Bone marrow (tissue), 2 donors: ENCODE results near the gene EVC.

Experiments
- DNase-seq, 2 donors: peaks; one replicate each; lab custom pipeline; 2025; lab: John Stamatoyannopoulos, UW

Gene EVC

DNA sequence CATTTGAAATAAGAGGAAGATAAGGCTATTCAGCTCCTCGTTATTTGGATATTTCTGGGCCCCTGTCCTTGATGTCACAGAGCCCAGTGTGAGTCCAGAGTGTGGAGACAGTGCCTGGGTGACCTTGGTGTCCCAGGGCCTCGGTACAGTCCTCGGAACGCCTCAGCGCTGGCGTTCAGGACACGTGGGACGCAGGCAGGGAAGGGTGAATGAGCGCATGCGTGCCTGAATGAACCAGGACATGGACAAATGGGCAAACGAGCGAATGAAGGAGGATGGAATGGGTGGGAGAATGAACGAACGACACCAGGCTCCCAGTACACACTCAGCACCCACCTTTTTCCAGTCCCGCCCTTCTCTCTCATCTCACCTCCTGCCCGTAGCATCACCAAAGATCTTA, 44.2 kb downstream of the EVC start:
- DNase-seq = no peak

- DNase-seq = no peak
Observed at GRCh38 chr4:5755679-5756078, 44.7 kb downstream of the EVC start.

DNA sequence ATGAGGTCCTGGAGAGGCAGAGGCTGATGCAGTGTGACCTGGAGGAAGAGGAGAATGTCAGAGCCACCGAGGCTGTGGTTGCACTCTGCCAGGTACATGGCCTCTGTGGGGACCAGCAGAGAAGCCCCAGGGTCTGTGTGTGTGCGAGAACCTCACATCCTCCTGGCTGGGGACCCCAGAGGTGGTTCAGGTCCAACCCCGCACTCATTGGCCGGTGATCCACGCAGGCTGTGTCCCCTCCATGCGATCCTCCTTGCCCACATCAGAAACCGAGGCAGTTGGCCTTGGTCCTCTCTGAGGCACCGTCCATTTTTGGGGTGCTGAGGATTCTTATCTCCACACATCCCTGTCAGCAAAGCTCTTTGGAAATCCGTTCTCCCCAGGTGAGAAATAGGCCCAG, 45.3 kb downstream of the EVC start:
- no peak for DNase-seq

- no peak for DNase-seq
Observed at GRCh38 chr4:5757091-5757490, 46.1 kb downstream of the EVC start.

GRCh38 chr4:5757536-5757935, 46.5 kb downstream of the EVC start:
- DNase-seq = no peak

DNA sequence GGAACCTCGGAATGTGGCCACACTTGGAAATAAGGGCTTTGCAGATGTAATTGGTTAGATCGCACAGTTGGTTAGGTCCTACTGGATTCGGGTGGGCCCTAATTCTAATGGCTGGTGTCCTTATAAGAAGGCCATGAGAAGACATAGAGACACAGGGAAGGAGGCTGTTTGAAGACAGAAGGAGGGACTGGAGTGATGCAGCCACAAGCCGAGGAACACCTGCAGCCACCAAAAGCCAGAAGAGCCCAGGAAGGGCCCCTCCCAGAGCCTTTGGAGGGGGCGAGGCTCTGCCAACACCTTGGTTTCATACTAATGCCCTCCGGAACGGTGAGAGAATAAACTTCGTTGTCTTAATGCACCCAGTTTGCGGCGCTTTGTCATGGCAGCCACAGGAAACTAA, 47.0 kb downstream of the EVC start:
- DNase-seq = no peak

GRCh38 chr4:5758741-5759140, 47.7 kb downstream of the EVC start:
- no peak for DNase-seq

- DNase-seq = no peak
Observed at GRCh38 chr4:5759236-5760075, 48.5 kb downstream of the EVC start.

GRCh38 chr4:5760246-5760645, 49.2 kb downstream of the EVC start:
- DNase-seq = no peak

GRCh38 chr4:5760936-5761480, 50.0 kb downstream of the EVC start:
- DNase-seq = no peak

DNA sequence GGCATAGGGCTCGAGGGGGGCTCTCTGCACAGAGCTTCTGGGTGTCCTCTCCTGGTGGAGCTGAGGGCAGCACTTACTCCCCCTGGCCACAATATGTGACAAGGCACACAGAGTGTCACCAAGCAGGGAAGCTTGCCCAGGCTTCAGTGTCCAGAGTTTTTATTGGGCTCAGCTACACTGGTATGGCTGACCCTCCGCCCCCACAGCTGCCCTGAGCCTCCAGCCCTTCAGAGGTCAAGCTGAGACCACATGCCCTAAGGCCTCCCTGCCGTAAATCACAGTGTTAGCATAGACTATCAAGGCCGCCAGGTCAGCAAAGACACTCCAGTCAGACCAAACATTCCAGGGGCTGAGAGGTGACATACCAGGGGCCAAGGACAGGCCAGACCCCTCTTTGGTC, 59.0 kb downstream of the EVC start:
- no peak for DNase-seq

DNA sequence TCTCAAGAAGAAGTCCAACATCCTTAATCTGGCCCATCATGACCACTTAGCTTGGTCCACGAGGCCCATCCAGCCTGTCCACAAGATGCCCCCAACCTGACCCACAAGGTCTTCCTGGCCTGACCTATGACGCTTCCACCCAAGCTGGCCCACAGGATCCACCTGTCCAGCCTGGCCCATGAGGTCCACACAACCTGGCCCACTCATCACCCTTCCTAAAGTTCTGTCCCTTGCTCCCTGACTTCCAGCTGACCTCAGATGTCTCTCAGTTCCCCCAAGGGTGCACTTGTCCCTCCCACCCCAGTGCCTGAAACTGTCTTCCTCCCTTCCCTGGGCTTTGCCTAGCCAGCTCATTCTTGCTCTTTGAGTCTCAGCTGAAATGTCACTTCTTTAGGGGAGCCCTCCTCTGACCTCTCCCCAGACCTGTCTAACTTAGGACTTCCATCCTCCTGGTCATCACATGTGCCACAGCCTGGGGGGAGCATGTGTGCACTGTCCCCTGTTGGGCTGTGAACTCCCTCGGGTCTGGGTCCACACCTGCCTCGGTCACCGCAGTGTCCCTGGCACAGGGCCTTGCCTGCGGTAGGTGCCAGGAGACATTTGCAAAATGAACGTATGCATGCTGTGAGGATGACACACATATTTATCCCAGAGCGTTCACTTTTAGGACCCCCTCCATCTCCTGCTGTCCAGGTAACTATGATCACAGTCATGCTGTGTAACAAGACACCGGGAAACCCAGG, 61.7 kb downstream of the EVC start:
- DNase-seq = no peak

- DNase-seq = no peak
Observed at GRCh38 chr4:5773271-5773555, 62.2 kb downstream of the EVC start.

GRCh38 chr4:5774416-5775036, 63.5 kb downstream of the EVC start:
- DNase-seq = no peak

DNA sequence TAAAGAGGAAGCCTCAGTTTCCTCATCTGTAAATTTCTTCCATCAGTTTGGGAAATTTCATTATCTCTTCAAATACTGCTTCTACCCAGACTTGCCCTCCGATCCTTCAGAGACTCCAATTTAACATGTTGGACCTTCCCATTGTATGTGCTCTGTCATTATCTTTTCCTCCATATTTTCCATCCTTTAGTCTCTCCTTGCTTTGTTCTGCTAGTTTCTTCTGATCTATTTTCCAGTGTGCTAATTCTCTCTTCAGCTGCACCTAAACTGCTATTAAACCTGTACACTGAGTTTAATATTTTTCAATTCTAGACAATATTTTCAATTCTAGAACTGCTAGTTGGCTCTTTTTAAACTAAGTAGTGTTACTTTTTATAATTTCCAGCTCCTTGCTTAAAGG, 65.5 kb downstream of the EVC start:
- no peak for DNase-seq

DNA sequence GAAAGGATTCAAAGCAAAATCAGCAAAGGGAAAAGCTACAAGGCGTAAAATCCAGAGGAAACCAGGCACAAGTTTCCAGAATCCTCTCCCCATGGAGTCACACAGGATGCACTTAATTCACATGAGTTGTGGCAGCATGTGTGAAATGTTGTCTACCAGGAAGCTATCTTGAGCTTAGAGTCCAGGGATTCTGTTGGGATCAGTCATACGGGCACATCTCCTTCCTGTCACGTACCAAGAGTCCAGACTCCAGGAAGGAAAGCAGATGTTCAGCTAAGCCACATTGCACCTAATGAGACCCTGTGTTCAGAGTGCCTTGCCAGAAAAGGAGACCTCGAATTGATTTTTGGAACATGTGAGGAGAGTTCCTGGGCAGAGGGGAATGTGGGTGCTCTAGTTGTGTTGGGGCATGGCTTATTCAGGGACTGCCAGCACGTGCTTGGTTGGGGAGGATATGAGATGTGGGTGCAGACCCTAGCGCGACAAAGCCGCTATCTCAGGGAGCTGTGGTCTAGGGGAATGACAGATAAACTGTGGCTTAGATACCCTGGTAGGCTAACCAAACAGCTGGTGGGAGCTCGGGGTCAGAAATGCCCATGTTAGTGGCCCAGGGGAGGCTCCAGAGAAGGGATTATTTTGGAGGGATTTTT, 70.0 kb downstream of the EVC start:
- no peak for DNase-seq

DNA sequence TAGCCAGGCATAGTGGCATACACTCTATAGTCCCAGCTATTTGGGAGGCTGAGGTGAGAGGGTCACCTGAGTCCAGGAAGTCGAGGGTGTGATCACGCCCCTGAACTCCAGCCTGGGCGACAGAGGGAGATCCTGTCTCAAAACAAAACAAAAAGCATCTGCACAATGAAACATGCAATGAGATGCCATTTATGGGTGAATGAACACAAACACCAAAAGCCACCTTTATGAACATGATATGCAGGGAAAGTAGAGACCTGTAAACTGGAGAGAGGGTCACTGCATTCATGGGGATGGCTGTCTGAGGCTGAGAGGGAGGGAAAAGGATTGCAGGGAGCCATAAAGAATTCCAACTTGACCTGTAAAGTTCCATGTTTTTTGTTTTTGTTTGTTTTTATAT, 70.7 kb downstream of the EVC start:
- DNase-seq = no peak

DNA sequence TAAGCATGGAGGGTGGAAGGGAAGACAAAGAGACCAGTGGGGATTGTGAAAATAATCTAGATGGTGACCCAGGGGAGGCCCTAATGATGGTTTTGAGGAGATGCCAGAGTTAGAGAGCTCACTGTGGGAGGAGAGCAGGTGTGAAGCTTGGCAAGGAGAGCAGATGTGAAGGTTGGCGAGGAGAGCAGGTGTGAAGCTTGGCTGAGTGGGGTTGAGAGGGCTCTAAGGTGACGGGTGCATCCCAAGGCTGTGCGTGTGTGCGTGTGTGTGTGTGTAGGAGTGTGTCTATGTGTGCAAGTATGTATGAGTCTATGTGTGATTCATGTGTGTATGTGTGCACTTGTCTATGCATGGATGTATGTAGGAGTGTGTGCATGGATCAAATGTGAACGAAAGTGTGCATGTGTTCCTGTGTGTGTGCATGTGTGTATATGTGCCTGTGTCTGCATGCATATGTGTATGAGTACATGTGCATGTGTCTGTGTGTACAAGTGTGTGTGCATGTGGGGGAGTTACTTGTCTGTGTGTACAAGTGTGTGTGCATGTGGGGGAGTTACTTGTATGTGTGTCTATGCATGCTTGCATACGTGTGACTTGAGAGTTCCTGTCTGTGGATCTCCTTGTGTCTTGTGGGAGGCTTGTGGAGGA, 72.0 kb downstream of the EVC start:
- no peak for DNase-seq

GRCh38 chr4:5783486-5783885, 72.5 kb downstream of the EVC start:
- DNase-seq = no peak

- DNase-seq = no peak
Observed at GRCh38 chr4:5784021-5784420, 73.0 kb downstream of the EVC start.

- no peak for DNase-seq
Observed at GRCh38 chr4:5784960-5785611, 74.1 kb downstream of the EVC start.
